Globus pallidus (tissue), 1 donor: ENCODE measurements around the gene CLTCL1.

ENCODE experiments used
- DNase-seq: peaks from one replicate; pipeline ENCODE4 v3.0.0-alpha.2; 2015; ENCODE audit warnings: low spot score

CLTCL1 gene

GRCh38 chr22:19150482-19151328 lies 140.8 kb downstream of the CLTCL1 start:
- DNase-seq: no peak

DNA sequence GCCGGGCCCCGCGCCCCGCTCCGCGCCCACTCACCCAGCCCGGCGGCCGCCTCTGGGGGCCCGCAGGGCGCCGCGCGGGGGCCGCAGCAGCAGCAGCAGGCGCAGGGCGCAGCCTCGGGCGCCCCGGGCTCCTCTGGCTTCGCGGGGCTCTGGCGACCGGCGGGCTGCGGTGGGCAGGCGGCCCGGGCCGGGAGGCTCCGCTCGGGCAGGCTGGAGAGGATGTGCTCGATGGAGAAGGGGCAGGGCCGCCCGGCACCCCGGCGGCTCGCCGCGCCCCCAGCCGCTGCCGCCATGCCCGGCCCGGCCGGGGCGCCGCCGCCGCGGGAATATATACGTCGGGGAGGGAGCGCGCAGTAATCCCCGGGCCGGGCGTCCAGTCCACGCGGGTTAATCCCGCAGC lies 141.5 kb downstream of the CLTCL1 start, which contains the start of gene GSC2:
GSC2 (minus strand) TSS at position 302 of the 400 bp plus-strand sequence; CDS start at position 293, 9 bp downstream.
- no peak for DNase-seq

- no peak for DNase-seq
Observed at GRCh38 chr22:19149047-19149883, 142.3 kb downstream of the CLTCL1 start.

DNA sequence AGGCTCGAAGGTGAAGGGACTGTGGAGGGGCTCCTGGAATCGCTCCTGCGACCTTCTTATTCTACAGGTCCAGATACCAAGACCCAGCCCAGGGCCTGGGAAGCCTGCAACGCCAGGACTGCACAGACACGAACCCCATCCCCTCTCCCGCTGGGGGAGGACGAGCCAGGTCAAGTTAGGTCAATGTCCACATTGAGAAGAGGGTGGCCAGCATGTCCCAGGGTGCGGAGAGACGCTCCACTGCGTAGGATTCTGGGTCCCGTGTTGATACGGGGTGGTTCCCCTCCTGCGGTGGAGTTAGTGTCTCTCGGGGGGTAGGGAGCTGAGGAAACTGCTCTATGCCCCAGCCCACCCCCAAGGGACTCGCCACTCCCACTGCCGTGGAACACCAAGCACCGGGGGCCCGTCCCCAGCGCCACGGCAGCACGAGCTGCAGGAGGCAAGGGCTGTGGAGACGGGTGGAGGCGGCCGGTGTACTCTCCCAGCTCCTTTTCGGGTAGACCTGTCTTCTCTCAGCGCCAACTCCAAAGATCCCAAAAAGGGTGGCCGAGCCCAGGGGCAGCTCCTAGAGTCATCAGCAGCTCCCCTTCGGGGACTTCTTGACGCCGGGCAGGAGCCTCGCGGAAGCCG lies 143.0 kb downstream of the CLTCL1 start:
- DNase-seq: no peak

- DNase-seq: no peak
Observed at GRCh38 chr22:19147195-19147780, 144.2 kb downstream of the CLTCL1 start.

DNA sequence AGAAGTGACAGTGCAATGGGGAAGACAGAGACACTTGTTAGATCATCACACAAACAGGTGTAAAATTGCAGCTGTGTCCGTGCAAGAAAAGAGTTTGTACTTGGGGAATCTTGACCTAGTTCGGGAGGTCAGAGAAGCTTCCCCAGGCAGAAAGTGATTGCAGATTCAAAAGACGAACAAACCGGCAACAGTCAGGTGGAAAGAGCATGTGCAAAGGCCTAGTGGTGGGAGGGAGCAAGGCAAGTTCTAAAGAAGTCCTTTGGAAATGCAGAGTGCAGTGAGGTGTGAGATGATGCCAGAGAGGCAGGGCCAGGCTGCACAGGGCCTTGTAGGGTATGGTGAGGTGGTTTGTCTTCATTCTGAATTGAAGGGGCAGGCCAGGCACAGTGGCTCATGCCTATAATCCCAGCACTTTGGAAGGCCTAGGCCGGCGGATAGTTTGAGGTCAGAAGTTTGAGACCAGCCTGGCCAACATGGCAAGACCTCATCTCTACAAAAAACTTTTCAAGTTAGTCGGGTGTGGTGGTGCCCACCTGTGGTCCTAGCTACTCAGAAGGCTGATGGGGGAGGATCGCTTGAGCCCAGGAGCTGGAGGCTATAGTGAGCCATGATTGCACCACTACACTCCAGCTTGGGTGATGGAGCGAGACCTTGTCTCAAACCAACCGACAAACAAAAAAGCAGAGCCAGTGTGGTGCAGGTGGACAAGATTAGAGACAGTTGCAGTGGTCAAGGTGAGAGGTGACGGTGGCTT lies 145.1 kb downstream of the CLTCL1 start:
- no peak for DNase-seq

- DNase-seq: no peak
Observed at GRCh38 chr22:19143967-19144400, 147.5 kb downstream of the CLTCL1 start.

DNA sequence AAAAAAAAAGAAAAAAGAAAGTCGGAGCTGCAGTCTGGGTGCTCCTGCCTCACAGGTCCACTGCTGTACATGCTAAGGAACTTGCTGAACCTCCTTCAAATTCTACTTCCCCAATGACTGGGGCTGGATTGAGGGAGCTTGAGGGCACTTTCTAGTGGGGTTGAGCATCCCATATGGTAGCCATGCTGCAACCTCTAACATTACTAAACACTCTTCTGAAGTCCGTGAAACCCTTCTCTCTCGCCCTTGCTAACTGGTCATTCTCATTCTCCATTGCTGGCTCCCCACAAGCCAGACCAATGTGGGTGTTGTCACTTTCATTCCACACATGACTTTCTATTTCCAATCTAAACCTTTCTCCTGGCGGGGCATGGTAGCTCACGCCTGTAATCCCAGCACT lies 148.3 kb downstream of the CLTCL1 start:
- DNase-seq: no peak

GRCh38 chr22:19142394-19142793 lies 149.1 kb downstream of the CLTCL1 start:
- DNase-seq: no peak

- no peak for DNase-seq
Observed at GRCh38 chr22:19139974-19140373, 151.5 kb downstream of the CLTCL1 start.

DNA sequence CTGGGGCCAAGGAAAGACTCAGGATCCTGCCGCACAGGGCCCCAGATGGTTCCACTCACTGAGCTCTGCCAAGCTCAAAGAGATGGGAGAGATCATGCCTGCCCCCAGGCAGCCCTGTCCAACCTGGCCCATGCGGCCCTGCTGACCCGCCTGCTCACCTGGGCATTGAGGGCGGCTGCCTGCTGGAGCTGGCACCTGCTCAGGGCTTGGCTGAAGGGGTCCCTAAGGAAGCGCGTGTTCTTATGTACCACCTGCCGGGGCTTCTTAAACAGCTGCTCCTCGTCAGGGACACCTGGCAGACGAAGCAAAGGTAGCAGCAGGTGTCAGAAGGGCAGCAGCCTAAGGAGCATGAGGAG lies 152.5 kb downstream of the CLTCL1 start:
- no peak for DNase-seq

DNA sequence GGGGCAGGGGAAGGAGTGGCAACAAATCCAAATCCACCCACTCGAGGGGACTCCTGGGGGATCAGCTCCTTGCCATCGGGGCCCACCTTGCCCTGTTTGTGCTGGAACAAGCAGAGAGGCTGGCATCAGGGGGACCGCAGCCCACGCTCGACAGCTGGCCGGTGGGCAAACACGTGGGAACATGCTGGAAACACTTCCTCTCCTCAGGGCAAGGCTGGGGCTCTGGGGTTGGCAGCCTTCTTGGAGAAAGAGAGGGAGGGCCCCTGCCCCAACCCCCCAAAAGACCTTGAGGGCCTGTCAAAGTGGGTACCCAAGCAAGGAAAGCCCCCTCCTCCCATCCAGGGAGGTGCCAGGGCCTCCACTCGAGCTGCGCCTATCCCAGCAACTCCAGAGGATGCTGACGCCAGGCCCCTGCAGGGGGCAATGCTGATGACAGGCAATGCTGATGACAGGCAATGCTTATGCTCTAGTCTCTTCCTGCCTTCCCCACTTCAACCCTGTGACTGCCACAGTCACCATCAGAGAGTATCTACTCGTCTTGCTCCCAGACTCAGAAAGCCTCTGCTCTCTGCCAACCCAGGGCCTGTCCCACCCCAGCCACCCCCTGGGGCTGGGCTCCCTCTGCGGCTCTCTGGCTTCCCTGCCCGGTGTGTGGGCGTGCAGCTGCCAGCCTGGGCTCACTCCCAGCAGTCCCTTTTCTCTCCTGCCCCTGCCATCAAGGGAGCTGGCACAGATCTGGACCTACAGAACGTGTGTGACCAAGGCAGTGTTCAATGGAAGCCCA lies 153.1 kb downstream of the CLTCL1 start:
- DNase-seq: no peak

DNA sequence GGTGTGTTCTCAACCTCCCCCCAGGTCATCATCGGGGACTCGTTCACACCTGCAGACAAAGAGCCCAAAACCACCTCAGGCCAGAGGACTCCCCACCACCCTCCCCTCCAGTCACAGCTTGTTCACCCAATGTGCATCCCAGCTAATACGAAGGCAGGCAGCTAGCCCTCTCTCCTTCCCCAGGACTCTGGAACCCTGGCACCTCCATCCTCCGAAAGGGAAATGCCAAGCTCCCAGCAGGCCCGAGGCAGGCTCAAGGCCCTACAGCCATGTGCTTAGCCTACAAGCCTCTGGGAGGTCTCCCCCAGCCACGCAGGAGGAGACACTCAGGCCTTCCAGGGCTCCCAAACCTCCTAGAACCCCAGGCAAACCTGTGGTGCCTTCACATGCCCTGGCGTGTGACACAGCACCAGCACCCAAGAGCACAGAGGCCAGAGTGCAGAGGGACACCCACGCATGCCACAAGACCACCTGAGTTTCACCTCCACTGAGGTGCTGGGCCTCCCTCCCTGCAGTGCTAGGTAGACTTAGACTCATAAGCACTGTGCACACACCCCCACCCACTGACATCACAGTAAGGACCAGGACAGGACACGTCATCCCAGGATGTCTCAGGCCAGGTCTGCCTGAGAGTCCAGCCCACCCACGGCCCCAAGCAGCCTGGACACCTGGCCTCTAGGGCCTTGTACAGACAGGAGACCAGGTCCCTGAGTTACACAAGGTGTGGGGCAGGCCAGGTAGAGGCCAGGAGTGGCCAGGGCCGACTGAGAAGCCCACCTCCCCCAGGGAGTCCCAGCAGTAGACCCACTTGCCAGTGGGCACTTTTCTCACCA lies 153.9 kb downstream of the CLTCL1 start:
- no peak for DNase-seq

GRCh38 chr22:19136915-19137314 lies 154.6 kb downstream of the CLTCL1 start:
- no peak for DNase-seq

DNA sequence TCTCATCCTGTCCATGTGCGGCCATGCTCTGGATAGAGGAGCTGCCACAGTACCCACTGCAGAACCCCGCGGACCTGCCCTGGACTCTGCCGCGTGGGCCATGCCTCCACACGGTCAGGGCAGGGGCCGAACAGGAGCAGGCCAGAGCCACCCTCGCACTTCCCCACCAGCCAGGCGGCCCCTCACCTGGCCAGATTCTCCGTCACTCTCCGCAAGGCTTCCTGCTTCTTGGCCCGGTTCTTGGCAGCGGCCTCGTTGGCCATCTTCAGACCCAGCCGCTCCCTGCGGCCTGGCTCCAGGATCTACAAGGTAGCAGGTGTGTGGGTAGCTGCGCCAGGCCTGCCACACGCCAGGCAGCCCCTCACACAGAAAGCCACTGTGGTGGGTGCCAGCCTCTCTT lies 156.6 kb downstream of the CLTCL1 start:
- no peak for DNase-seq

GRCh38 chr22:19134176-19134831 lies 157.2 kb downstream of the CLTCL1 start:
- no peak for DNase-seq

GRCh38 chr22:19133561-19133960 lies 158.0 kb downstream of the CLTCL1 start:
- DNase-seq: no peak

GRCh38 chr22:19132693-19133400 lies 158.7 kb downstream of the CLTCL1 start:
- no peak for DNase-seq

DNA sequence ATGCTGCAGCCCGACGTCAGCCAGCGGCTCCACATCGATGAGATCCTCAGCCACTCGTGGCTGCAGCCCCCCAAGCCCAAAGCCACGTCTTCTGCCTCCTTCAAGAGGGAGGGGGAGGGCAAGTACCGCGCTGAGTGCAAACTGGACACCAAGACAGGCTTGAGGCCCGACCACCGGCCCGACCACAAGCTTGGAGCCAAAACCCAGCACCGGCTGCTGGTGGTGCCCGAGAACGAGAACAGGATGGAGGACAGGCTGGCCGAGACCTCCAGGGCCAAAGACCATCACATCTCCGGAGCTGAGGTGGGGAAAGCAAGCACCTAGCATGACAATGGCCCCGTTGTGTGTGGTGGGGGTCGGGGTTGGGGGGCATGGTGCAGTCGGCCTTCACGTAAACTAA lies 159.4 kb downstream of the CLTCL1 start:
- DNase-seq: no peak
